WTC11 (cell line): Measurements from ENCODE around the gene EPB41. TPM values are rescaled to one million over a fixed set of nuclear protein-coding genes. Genes with fewer than 3 reads are reported as not detected.
"Not testable (repeated sequence)": the region's sequence is repeated elsewhere in the genome, so short reads cannot be mapped to it uniquely, and the experiment has no call there.

ENCODE experiments used
- ATAC-seq: fragments of 200-7000 bp; cut with Tn5 transposase; 2 replicates; pipeline ENCODE4 v1.10.0; 2021; ENCODE audit warnings: mild to moderate bottlenecking, moderate library complexity
- CTCF ChIA-PET: fragments of 300-600 bp; sonication (Branson Sonifier 250); formaldehyde crosslinking; loops from one replicate; lab custom pipeline; 2021; ENCODE audit warnings: antibody characterized with exemption; lab: Charles Lee
- POLR2A ChIA-PET: fragments of 350-600 bp; sonication (Branson Sonifier 250); formaldehyde crosslinking; loops from one replicate; lab custom pipeline; 2021; ENCODE audit warnings: antibody characterized with exemption; lab: Charles Lee
- DNase-seq: peaks from one replicate; pipeline ENCODE4 v3.0.0; 2021; ENCODE audit warnings: low spot score
- H3K27ac Mint-ChIP-seq: 2 replicates; pipeline ENCODE4 v1.8.0; 2021; ENCODE audit warnings: mixed read lengths
- H3K27me3 Mint-ChIP-seq: 2 replicates; pipeline ENCODE4 v1.8.0; 2021; ENCODE audit warnings: low read depth, mild to moderate bottlenecking, moderate library complexity, mixed read lengths
- H3K36me3 Mint-ChIP-seq: 2 replicates; pipeline ENCODE4 v1.8.0; 2021; ENCODE audit warnings: mixed read lengths
- H3K4me1 Mint-ChIP-seq: 2 replicates; pipeline ENCODE4 v1.8.0; 2022; ENCODE audit warnings: mixed read lengths
- H3K4me3 Mint-ChIP-seq: 2 replicates; pipeline ENCODE4 v1.8.0; 2021; ENCODE audit warnings: mild to moderate bottlenecking, moderate library complexity, mixed read lengths
- H3K9me3 Mint-ChIP-seq: 2 replicates; pipeline ENCODE4 v1.8.0; 2021; ENCODE audit warnings: mixed read lengths
- ATF1 ChIP-seq: sonication (generic); formaldehyde crosslinking; IDR thresholded peaks from 2 replicates; pipeline ENCODE4 v1.8.1; 2023; ENCODE audit warnings: mild to moderate bottlenecking, moderate library complexity, missing genetic modification reagents
- ATF6 ChIP-seq: sonication (generic); formaldehyde crosslinking; IDR thresholded peaks from 2 replicates; pipeline ENCODE4 v1.8.1; 2023; ENCODE audit warnings: mild to moderate bottlenecking, missing genetic modification reagents
- CDX4 ChIP-seq: fragments of 250-450 bp; sonication (Bioruptor Pico); IDR thresholded peaks from 2 replicates; pipeline ENCODE4 v1.9.0; 2021; ENCODE audit warnings: moderate library complexity, mild to moderate bottlenecking, inconsistent platforms, borderline replicate concordance
- CREB1 ChIP-seq: sonication (generic); formaldehyde crosslinking; IDR thresholded peaks from 2 replicates; pipeline ENCODE4 v1.8.0; 2023; ENCODE audit warnings: mild to moderate bottlenecking, missing genetic modification reagents
- CTCF ChIP-seq: fragments of 200-600 bp; IDR thresholded peaks from 2 replicates; pipeline ENCODE4 v1.8.0; 2022; ENCODE audit warnings: antibody characterized with exemption
- ERG ChIP-seq: fragments of 250-450 bp; sonication (Bioruptor Pico); IDR thresholded peaks from 2 replicates; pipeline ENCODE4 v1.8.0; 2021; ENCODE audit warnings: mild to moderate bottlenecking
- ESRRA ChIP-seq: sonication (generic); formaldehyde crosslinking; IDR thresholded peaks from 2 replicates; pipeline ENCODE4 v1.8.1; 2022; ENCODE audit warnings: mild to moderate bottlenecking, missing genetic modification reagents, borderline replicate concordance
- ETV6 ChIP-seq: sonication (generic); formaldehyde crosslinking; IDR thresholded peaks from 2 replicates; pipeline ENCODE4 v1.8.1; 2022; ENCODE audit warnings: mild to moderate bottlenecking, missing genetic modification reagents
- ZNF425 ChIP-seq: fragments of 250-450 bp; sonication (Bioruptor Pico); conservative IDR thresholded peaks from 2 replicates; pipeline ENCODE4 v1.9.0; 2021; ENCODE audit warnings: mild to moderate bottlenecking
- total RNA-seq: library from RNA; stranded (reverse); gene quantifications from 3 replicates; pipeline ENCODE4 v1.2.3, GENCODE V29; 2021

EPB41 gene
- total RNA-seq, 1 experiment from 2014 or later: 85.0 TPM

GRCh38 chr1:28871631-28872401 is 42.6 kb upstream of the EPB41 start (continued):
- TF ChIP-seq ATF6 (CRISPR knock-in tag): no peak
- TF ChIP-seq CDX4 (CRISPR knock-in tag): no peak
- no peak for TF ChIP-seq ATF1 (CRISPR knock-in tag)
- TF ChIP-seq CREB1 (CRISPR knock-in tag): no peak
- no peak for TF ChIP-seq ETV6 (CRISPR knock-in tag)
- no peak for TF ChIP-seq ERG (CRISPR knock-in tag)
- TF ChIP-seq ZNF425 (CRISPR knock-in tag): no peak

GRCh38 chr1:28875134-28875533 is 39.2 kb upstream of the EPB41 start:
- H3K27ac Mint-ChIP-seq, POLR2A ChIA-PET, DNase-seq, H3K9me3 Mint-ChIP-seq, H3K4me3 Mint-ChIP-seq, ATAC-seq, H3K36me3 Mint-ChIP-seq, H3K4me1 Mint-ChIP-seq, H3K27me3 Mint-ChIP-seq: not testable (repeated sequence)
- CTCF ChIA-PET: interaction anchor here (0.8 to 5.2 kb wide), 6 partner anchors 13 to 118 kb away, joined by 3 to 179 read pairs (median 12); no protein-coding TSS in a partner anchor

GRCh38 chr1:28877132-28877781 is 37.1 kb upstream of the EPB41 start:
- ATAC-seq (peak; percentile 63), DNase-seq (peak; percentile 83)
- POLR2A ChIA-PET: interaction anchor here (0.6 to 1.7 kb wide), 7 partner anchors 9 to 702 kb away, joined by 3 to 10 read pairs (median 4); partner anchors contain the start of gene YTHDF2
- H3K4me3 Mint-ChIP-seq: no peak overlapping the region
- no peaks in the 10 kb centered on the region for H3K36me3 Mint-ChIP-seq
- H3K4me1 Mint-ChIP-seq: peaks cover 6% of the 10 kb centered on the region
- no peaks in the 10 kb centered on the region for H3K9me3 Mint-ChIP-seq
- no peaks in the 10 kb centered on the region for H3K27me3 Mint-ChIP-seq
- no peak overlapping the region for H3K27ac Mint-ChIP-seq
- TF ChIP-seq CTCF (peak; percentile 93), ESRRA (CRISPR knock-in tag) (no peak)
- CTCF ChIA-PET: interaction anchor here (0.5 to 5.2 kb wide), 91 partner anchors 9 to 642 kb away, joined by 3 to 179 read pairs (median 5); partner anchors contain the start of genes ATP5IF1, EPB41, OPRD1 and RNU11
